GM19239 (cell line): ENCODE results near the gene CS.
"Not testable (repeated sequence)": the region's sequence is repeated elsewhere in the genome, so short reads cannot be mapped to it uniquely, and the experiment has no call there.

ENCODE experiments used
- DNase-seq: peaks from one replicate; pipeline ENCODE4 v3.0.0; 2011; ENCODE audit warnings: low spot score; ENCODE audit not compliant: insufficient read length
- FAIRE-seq: peaks from 2 replicates; lab custom pipeline; 2011; peaks lifted over from hg19 to GRCh38; lab: Jason Lieb, UNC

Gene CS

DNA sequence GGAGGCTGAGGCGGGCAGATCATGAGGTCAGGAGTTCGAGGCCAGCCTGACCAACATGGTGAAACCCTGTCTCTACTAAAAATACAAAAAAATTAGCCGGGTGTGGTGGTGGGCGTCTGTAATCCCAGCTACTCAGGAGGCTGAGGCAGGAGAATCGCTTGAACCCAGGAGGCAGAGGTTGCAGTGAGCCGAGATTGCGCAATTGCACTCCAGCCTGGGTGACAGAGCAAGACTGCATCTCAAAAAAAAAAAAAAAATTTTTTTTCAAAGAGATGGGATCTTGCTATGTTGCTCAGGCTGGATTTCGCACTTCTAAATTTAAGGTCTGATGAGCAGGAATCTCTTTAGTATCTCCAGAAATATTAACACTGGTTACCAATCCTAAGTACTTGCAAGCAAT, 21.5 kb upstream of the CS start:
- DNase-seq, FAIRE-seq: not testable (repeated sequence)

DNA sequence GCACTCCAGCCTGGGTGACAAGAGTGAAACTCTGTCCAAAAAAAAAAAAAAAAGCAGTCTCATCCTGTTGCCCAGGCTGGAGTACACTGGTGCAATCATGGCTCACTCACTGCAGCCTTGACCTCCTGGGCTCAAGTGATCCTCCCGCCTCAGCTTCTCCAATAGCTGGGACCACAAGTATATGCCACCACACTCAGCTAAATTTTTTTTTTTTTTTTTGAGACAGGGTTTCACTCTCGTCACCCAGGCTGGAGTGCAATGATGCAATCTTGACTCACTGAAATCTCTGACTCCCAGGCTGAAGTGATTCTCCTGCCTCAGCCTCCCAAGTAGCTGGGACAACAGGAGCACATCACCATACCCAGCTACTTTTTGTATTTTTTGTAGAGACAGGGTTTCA, 20.9 kb upstream of the CS start:
- FAIRE-seq (no peak), DNase-seq (no peak)

DNA sequence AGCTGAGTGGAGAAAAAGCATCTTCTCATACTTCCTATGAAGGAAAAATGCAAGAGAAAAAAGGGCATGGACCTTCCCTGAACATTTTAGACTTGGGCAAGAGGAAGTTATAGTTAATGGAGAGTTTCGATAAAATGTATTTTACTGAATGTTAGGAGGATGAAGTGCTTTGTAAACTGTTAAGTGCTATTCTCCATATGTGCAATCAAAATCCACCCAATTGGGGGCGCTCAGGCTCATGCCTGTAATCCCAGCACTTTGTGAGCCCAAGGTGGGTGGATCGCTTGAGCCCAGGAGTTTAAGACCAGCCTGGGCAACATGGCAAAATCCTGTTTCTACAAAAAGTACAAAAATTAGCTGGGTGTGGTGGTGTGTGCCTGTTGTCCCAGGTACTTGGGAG, 17.5 kb upstream of the CS start:
- DNase-seq: no peak
- no peak for FAIRE-seq

DNA sequence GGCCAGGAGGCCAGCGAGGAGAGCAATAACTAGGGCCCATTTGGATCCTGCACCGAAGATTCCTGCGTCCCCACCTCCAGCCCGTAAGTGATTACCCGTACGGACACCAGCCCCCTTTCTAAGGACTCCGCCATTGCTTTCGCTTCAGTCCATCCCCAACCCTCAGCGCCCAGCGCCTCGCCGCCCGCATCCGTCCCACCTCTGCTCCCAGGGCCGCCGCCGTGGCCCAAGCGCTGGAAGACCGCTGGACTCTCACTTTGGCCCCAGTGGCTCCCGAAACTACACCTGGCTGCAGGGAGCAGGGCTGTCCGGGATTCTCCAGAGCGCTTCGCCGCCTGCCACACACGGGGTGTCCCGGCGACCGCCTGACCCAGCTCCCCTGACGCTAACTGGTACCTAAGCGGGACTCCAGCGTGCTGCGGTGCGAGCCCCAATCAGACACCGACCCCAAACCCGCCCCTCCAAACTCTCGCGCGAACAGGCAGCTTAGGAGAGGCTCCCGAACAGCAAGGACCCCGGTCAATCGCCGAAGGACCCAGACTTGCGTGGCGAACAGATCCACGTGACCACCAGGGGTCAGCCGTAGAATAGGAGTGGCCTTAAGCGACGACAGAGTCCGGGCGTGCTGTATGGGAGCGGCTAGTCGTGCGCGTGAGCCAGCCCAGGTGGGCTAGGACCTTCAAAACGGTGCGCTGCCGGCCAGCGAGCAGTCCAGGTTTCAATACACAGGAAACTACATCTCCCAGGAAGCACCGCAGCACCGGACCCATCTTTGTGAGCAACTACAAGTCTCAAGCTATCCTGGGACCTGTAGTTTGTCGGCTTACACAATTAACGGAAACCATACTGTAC, 15.7 kb upstream of the CS start, which contains the start of gene CNPY2:
TSS of gene CNPY2 (minus strand) at position 367 of the 852 bp plus-strand sequence. CDS start 771 bp downstream, outside the sequence.
- peak; percentile 97 for FAIRE-seq

DNA sequence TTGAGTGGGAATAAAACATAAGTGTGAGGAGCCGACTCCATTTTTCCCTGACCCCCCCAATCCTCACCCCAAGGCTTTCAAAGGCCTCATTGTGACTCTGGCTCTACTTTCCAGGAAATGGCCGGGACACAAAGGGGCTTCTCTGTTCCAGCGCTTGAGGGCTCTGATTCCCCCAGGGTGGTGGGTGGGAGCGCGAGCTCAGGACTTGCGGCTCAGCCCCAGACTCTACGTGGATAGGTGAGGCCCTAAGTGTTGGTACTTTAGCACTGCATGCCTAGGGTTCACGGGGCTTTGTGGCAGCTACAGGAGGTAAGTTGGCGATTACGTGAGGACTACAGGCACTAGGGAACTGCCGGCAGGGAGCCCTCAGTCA, 15.1 kb upstream of the CS start:
- DNase-seq: no peak
- FAIRE-seq: peak; percentile 11

More for the DNA sequence above, 15.7 kb upstream of the CS start, which contains the start of gene CNPY2:
- DNase-seq: peak; percentile 93

DNA sequence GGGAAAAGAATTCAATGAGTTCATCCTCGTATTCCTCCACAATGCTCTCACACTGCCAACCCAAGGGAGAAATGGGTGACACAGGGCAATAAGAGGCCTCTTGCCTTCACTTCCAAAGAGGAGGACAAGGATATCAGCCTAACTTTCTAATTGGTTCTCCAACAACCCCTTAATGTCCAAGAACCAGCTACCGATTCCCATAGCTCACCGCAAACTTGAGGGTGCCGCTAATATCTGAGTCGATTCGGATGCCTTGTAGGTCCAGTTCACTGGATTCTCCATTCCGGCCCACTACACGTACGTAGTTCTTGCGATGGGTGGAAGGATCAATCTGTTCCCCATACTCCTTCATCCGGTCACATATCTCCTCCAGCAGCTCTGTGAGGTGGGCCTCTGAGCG, 10.9 kb upstream of the CS start:
- DNase-seq (no peak), FAIRE-seq (no peak)

DNA sequence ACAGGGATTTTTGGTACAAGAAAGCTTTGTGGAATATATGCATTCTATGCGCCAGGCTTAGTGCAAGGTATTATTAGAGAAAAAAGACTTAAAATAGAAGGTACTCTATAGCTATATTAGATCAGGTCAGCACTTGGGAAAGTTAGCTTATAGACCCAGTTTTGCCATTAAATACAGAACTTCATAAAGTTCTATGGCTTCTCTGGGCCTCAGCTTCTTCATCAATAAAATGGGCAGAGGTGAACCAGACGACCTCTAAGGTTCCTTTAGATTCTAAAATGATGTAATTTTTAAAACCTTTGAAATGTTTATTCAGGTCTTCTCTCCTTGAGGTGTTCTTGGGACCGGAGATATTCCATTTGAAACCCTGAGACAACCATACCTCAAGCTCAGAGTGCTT, 8.6 kb upstream of the CS start:
- DNase-seq (no peak), FAIRE-seq (no peak)

DNA sequence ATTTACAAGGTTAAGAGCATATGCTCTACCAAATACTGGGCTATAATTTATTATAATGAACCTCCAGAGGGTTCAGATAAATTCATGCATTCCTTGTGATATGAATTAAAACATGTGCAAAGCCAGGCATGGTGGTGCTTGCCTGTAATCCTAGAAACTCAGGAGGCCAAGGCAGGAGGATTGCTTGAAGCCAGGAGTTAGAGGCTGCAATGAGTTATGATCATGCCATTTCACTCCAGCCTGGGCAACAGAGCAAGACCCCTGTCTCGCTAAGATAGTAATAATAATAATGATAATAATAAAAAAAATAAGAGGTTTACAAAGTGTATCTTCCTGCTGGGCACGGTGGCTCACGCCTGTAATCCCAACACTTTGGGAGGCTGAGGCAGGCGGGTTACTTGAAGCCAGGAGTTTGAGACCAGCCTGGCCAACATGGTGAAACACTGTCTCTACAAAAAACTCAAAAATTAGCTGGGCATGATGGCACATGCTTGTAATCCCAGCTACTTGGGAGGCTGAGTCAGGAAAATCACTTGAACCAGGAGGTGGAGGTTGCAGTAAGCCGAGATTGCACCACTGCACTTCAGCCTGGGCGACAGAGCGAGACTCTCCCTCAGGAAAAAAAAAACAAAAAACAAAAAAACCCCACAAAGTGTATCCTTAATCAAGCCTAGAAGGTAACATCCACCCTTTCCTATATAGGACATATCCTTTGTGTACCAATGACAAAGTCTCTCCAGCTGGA, 7.3 kb upstream of the CS start:
- no peak for FAIRE-seq
- no peak for DNase-seq

DNA sequence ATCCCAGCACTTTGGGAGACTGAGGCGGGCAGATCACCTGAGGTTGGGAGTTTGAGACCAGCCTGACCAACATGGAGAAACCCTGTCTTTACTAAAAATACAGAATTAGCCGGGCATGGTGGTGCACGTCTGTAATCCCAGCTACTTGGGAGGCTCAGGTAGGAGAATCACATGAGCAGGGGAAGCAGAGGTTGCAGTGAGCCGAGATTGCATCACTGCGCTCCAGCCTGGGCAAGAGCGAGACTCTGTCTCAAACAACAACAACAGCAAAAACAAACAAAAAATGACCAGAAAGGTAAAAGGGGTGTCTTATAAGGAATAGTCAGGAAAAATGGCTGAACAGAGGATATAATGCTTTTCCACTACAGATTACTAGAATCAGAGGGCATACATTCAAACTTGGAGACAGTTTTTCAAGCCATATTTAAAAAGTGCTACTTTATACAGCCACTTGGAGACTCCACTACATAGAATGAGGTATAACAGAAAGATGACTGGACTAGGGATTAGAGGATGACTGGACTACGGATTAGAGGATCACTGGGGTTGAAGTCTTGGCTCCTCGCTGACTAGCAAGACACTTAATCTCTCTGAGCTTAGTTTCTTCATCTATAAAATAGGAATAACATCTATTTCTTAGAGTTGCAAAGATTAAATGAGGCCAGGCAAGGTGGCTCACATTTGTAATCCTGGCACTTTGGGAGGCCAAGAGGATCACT, 4.9 kb upstream of the CS start:
- FAIRE-seq (no peak), DNase-seq (no peak)

DNA sequence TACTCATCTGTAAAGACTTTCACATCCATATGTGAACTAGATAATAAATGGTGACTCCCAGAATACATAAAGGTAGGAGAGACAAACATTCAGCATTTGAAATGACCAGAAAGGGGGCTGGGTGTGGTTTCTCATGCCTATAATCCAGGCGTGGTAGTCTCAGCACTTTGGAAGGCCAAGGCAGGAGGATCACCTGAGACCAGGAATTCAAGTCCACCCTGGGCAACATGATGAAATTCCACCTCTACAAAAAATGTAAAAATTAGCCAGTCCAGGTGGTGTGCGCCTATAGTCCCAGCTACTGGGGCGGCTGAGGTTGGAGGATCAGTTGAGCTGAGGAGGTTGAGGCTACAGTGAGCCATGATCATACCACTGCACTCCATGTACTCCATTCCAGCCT, 4.1 kb upstream of the CS start:
- FAIRE-seq (no peak), DNase-seq (no peak)

DNA sequence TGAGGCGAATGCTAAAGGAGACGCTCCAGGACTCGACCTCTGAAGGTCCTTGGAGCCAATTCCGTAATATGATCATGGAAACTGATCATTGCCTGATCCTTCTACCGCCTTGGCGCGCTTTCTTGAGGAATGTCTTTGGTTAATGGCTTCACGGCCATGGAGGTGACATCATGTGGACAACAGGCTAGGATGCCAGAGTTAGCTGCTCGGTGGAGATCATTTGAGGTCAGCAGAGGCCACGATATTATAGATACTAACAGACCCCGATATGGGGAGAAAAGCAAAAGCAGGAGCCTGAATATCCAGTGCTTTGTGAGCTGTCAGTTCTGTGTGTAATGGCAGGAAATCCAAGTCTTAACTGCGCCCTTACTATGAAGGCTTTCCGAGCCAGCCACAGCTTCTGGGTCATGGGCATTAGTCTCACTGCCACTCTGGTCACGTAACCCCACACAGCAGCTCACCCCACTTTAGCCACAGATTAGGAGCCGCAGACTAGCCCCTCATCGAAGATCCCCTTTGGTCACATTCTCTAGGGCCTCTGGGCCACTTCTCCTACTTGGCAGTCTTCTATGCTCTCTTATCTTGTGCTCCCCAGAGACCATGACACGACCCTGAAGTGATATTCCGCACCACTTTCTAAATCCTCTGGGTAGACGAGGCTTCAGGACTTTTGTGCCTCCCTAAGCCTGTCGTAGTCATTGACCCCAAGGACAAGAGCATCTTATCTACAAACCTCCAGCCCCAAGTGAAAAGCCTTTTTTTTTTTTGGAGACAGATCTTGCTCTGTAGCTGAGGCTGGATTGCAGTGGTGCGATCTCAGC, 724 bp upstream of the CS start:
- FAIRE-seq (no peak), DNase-seq (no peak)

DNA sequence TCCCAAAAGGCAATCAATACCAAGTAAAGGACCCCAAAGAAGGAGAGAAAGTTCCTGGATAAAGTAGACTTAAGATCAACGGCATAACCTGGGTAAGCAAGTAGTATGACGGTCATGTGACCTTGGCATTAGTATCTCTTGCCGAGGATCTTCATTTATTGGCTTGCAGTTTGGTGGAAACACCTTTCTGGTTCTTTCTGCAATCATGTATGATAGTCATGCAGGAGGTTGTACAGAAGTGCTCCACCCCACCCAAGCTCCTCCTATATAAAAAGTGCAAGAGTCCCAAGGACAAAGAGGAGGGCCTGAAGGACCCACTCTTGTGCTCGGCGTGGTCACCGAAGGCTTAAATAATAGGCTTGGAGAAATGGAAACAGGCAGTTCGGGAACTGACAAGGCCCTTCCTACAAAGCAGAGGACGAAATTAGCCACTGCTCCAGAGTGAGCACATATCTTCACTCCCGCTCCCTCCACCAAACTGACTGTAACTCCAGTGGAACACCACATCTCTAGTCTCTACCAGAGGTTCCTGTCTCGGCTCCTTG, 750 bp downstream of the CS start:
- DNase-seq (no peak), FAIRE-seq (no peak)

DNA sequence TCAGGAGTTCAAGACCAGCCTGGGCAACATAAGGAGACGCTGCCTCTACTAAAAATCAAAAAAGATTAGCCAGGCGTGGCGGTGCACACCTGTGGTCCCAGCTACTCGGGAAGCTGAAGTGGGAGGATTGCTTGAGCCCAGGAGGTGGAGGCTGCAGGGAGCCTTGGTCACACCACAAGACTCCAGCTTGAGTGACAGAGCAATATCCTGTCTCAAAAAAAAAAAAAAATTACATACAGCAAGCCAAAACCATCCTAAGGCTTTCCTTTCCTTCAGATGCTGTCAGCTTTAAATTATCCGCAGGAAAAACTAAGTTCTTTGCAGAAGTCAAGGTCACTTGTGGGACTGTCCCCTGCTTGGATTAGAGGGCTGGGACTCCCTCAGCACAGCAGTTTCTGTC, 1.3 kb downstream of the CS start:
- no peak for DNase-seq
- FAIRE-seq: no peak

DNA sequence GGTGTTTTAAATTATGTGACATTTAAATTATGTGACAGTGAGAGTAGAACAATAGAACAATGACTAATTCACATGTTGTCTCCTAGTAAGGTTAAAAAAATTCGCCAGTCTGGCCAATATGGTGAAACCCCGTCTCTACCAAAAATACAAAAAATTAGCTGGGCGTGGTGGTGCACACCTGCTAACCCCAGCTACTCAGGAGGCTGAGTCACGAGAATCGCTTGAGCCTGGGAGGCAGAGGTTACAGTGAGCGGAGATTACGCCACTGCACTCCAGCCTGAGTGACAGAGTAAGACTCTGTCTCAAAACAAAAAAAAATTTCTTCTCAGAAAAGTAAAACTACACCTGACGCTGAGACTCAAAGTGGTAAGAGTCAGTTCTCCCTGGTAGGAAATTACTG, 2.7 kb downstream of the CS start:
- FAIRE-seq: no peak
- no peak for DNase-seq

DNA sequence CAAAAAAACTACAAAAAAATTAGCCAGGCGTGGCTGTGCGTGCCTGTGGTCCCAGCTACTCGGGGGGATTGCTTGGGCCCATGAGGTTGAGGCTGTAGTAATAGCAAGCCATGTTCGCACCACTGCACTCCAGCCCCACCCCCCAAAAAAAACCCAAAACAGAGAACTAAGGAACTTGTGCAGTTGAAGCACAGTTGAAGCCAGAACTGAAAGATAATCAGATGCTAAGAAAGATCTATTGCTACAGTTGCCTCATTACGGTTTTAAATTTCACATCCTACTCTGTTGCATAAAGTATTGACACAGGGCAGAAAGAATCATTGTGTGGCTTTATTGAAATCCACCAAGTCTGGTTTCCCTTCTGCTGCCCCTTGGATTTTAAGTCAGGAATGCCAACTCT, 3.8 kb downstream of the CS start:
- DNase-seq (no peak), FAIRE-seq (no peak)

DNA sequence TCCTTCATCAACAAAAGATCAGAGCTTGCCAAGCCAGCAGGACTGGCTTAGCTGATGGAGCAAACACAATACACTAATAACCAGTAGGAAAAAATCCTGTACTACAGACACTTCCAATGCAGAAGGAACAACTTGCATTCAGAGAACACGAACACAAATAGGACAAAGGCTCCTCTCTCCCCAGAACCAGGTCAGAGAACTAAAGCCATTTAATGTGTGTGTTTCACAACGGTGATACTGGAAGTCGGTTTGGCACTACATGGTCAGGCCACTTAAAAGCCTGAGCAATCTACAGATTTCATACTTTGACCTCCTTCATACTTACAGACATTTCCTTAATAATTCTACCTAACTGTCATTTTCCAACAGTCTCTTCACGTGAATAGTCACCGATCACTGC, 6.3 kb downstream of the CS start:
- FAIRE-seq: no peak
- DNase-seq: no peak

DNA sequence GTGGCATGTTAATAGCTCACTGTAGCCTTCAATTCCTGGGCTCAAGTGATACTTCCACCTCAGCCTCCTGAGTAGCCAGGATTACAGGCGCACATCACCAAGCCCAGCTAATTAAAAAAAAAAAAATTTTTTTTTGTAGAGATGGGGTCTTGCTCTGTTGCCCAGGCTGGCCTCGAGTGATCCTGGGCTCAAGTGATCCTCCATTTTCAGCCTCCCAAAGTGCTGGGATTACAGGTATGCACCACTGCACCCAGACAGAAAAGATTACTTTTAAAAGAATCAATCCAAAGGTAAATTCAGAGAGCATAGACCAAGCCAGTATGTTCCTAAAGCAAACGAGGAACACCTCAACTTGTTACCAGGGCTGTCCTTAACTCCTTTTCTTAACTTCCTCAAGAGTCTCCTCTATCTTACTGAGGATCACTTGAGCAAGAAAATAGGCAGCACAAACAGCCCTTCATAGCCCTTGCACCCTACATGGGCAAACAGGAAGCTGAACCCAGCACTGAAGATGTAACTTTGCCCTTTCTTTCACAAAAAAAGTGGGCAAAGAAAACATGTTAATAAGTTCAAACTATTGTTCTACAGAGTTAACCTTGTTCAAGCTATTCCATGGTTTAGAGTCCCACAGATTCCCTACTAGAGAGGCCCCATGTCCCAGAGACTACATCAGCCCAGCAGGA, 11.3 kb downstream of the CS start:
- DNase-seq (no peak), FAIRE-seq (no peak)

DNA sequence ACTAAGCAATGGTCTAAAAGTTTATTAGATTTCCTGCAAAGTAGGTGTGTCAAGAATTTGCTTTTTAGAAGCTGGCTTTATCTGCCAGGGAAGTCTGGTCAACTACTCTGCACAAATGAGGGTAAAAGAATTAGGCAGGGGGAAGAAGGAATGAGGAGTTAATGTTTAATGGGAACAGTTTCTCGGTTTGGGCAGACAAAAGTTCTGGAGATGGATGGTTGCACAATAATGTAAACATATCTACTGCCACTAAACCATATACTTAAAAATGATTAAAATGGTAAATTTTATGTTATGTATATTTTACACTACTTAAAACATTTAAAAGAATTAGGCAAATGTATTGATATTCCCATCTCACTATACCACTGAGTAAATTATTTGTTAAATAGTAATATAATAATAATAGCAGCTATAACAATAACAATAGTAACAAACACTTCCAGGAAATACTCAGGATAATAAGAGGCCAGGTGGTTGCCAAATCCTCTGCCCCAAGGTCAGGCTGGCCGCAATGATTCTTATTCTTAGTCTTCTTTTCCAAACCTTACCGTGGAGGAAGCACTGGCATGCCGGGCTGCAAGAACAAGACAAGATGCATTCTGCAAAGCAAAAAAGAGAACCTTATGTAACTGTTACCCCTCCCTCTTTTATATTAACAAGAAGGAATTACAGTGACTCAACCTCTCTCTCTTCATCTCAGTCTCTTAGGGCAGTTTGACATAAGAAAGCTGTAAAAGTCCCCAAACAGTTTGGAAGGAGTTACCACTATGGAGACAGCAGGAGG, 13.9 kb downstream of the CS start:
- no peak for FAIRE-seq
- DNase-seq: no peak
